HUES64 (cell line): ENCODE results near the gene STX5.
A peak's percentile ranks its signal among the peaks of the same experiment; 100 is the strongest.

Source experiments
- H3K27ac ChIP-seq: 2 replicates; pipeline ENCODE4 v1.7.0; 2013; ENCODE audit warnings: low read depth, low read length, inconsistent platforms
- H3K27me3 ChIP-seq: 2 replicates; pipeline ENCODE4 v1.6.1; 2013; ENCODE audit warnings: mild to moderate bottlenecking, low read length; ENCODE audit not compliant: insufficient read depth
- H3K36me3 ChIP-seq: 2 replicates; pipeline ENCODE4 v1.6.1; 2013; ENCODE audit warnings: mild to moderate bottlenecking, low read length; ENCODE audit not compliant: insufficient read depth
- H3K4me1 ChIP-seq: 2 replicates; pipeline ENCODE4 v1.6.1; 2013; ENCODE audit warnings: mild to moderate bottlenecking, low read length, moderate library complexity; ENCODE audit not compliant: insufficient read depth
- H3K4me3 ChIP-seq: 2 replicates; pipeline ENCODE4 v1.5.1; 2013; ENCODE audit warnings: mild to moderate bottlenecking, low read length, moderate library complexity
- H3K9ac ChIP-seq: 2 replicates; pipeline ENCODE4 v1.6.1; 2013; ENCODE audit warnings: mild to moderate bottlenecking, low read depth, low read length
- H3K9me3 ChIP-seq: 2 replicates; pipeline ENCODE4 v1.6.1; 2013; ENCODE audit warnings: low read depth, low read length; ENCODE audit not compliant: insufficient read depth
- WGBS: fragments of 150-250, 120-280 bp; methylation state at CpG from one replicate; pipeline ENCODE4 v1.1.7; 2013; ENCODE audit warnings: missing lambda C conversion rate; 5-methylcytosine and 5-hydroxymethylcytosine counted together

Gene STX5

DNA sequence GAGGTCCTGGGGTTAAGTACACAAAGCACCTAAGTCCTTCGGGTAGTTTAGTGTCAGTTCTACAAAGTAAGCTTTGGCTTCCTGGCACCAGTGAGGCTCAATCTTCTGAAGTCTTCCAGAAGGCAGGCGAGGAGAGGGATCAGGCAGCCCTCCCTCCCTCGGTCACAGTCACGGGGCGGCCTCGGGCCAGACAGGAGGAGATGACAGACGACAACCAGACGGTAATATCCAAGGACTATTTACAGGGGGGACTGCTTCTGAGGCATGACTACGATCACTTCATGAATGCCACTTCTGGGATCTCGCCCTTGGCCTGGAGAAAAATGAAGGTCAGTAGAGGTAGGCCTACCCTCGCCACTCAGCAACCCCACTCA lies 39.7 kb downstream of the STX5 start:
- Histone ChIP-seq H3K9ac (peak overlapping the region; percentile 3; the same call in 1 of the 2 replicates), H3K4me3 (peak overlapping the region; percentile 97), H3K27ac (peak overlapping the region; percentile 61; the same call in 1 of the 2 replicates), H3K9me3 (no peaks in the 10 kb centered on the region), H3K36me3 (peaks cover 72% of the 10 kb centered on the region), H3K27me3 (no peaks in the 10 kb centered on the region), H3K4me1 (peaks cover 2% of the 10 kb centered on the region; the same call in 1 of the 2 replicates)
- WGBS = 54% methylated on average over 11 of the region's 11 CpGs

DNA sequence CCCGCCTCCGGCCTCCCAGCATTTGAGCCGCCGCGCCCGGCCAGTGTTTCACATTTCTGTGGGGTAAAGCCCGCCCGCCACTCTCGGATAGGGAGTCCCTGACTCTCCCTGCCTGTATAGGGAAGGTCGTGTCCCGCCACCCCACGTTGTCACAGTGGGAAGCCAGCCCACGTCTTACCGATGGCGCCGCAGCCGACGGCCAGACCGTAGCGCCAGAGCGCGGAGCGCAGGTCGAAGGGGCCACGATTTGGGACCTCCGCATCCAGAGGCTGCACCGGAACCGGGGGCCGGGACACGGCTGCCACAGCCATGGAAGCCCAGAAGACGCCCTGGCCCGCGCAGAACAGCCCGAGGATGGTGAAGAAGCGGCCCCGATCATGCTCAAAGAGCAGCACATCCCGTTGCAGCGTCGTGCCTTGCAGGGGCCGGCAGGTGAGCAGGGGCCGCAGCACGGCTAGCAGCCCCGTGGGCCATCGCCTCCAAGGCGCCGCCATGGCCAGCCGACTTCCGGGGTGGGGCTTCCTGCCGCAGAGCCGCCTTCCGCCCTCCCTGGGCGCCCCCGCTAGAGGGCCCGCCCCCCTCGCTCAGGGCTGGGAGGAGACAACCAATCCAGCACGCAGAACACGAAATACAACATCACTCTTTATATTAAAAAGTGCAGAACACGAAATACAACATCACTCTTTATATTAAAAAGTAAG lies 40.2 kb downstream of the STX5 start, which contains the start of gene TMEM223:
TSS of gene TMEM223 (minus strand) at position 506 of the 701 bp plus-strand sequence. CDS start at position 494, 12 bp downstream.
- Histone ChIP-seq H3K9me3 (no peaks in the 10 kb centered on the region), H3K36me3 (peaks cover 66% of the 10 kb centered on the region), H3K27me3 (no peaks in the 10 kb centered on the region), H3K27ac (peak within 1 kb of the TSS; percentile 86), H3K4me1 (peaks cover 2% of the 10 kb centered on the region; the same call in 1 of the 2 replicates), H3K9ac (peak within 1 kb of the TSS; percentile 97), H3K4me3 (peak within 1 kb of the TSS; percentile 97)
- 1% methylated on average over 57 of the region's 58 CpGs for WGBS

DNA sequence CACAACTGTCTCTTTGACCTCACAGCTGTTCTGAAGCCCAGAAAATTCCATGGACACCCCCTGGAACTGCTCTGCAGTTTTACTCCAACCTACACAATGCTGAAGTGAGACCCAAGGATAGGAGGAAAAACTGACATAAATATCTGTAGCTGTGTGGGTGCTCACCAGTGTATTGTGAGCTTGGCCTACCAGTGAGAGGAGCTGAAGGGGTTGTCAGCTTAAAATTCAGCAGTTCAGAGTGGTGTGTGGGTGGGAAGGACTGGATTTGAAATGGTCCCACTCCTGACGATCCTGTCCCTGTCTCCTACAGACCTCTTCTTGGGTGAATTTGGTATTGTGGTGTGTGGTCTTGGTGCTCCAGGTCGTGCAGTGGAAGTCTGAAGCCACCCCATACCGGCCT lies 42.3 kb downstream of the STX5 start:
- Histone ChIP-seq H3K36me3 (peaks cover 56% of the 10 kb centered on the region), H3K27ac (no peak overlapping the region), H3K4me3 (no peak overlapping the region), H3K4me1 (peaks cover 2% of the 10 kb centered on the region; the same call in 1 of the 2 replicates), H3K27me3 (no peaks in the 10 kb centered on the region), H3K9me3 (no peaks in the 10 kb centered on the region), H3K9ac (no peak overlapping the region)
- WGBS = 94% methylated on average over 3 of the region's 3 CpGs

DNA sequence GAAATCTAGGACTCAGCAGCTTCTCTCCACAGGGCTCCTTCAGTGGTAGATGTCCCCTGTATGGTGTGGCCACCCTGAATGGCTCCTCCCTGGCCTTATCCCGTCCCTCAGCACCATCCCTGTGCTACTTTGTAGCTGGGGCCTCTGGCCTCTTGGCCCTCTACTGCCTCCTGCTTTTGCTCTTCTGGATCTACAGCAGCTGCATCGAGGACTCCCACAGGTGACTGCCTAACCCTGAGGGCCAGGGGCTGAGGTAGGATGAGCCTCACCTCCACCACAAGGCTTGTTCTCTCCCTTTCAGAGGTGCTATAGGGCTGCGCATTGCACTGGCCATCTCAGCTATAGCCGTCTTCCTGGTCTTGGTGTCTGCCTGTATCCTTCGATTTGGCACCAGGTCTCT lies 42.9 kb downstream of the STX5 start:
- Histone ChIP-seq H3K4me3 (peak overlapping the region; percentile 84; the same call in 1 of the 2 replicates), H3K4me1 (peaks cover 2% of the 10 kb centered on the region; the same call in 1 of the 2 replicates), H3K9ac (no peak overlapping the region), H3K36me3 (peaks cover 52% of the 10 kb centered on the region), H3K27ac (peak overlapping the region; percentile 28; the same call in 1 of the 2 replicates), H3K27me3 (no peaks in the 10 kb centered on the region), H3K9me3 (no peaks in the 10 kb centered on the region)
- 90% methylated on average over 5 of the region's 5 CpGs for WGBS

DNA sequence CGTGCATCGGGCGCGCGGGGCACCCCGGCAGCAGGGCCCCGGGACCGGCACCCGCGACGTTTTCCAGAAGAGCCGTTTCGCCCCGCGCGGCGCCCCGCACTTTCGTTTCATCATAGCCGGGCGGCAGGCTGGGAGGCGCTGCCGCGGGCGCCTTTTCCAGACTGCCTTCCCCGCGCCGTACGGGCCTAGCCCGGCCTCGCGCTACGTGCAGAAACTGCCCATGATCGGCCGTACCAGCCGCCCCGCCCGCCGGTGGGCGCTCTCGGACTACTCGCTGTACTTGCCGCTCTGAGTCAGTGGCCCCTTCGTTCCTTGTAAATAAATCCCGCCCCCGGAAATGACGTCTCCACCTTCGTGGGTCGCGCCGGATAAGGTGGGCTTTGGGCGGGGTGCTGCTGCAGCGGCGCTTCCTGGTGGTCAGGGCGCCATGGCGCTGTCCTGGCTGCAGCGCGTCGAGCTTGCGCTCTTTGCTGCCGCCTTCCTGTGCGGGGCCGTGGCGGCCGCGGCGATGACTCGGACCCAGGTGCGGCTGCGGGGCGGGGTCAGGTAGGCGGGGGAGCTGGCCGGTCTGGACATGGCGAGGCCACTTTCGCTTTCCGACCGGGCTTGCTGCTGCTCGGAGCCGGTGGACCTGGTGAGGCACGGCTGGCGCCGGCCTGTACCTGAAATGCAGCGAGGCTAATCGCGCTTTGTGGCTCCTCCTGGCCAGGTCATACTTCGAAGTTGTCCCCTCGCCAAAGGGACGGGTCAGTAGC lies 44.7 kb downstream of the STX5 start, which contains the start of gene TMEM179B:
TSS of gene TMEM179B (plus strand) at position 398 of the 755 bp plus-strand sequence. CDS start at position 428, 30 bp downstream.
- WGBS = under 1% methylated on average over 88 of the region's 88 CpGs
- Histone ChIP-seq H3K27me3 (no peaks in the 10 kb centered on the region), H3K36me3 (peaks cover 50% of the 10 kb centered on the region), H3K4me1 (peaks cover 2% of the 10 kb centered on the region; the same call in 1 of the 2 replicates), H3K27ac (peak within 1 kb of the TSS; percentile 95), H3K9me3 (no peaks in the 10 kb centered on the region), H3K4me3 (peak within 1 kb of the TSS; percentile 84), H3K9ac (peak within 1 kb of the TSS; percentile 92)

DNA sequence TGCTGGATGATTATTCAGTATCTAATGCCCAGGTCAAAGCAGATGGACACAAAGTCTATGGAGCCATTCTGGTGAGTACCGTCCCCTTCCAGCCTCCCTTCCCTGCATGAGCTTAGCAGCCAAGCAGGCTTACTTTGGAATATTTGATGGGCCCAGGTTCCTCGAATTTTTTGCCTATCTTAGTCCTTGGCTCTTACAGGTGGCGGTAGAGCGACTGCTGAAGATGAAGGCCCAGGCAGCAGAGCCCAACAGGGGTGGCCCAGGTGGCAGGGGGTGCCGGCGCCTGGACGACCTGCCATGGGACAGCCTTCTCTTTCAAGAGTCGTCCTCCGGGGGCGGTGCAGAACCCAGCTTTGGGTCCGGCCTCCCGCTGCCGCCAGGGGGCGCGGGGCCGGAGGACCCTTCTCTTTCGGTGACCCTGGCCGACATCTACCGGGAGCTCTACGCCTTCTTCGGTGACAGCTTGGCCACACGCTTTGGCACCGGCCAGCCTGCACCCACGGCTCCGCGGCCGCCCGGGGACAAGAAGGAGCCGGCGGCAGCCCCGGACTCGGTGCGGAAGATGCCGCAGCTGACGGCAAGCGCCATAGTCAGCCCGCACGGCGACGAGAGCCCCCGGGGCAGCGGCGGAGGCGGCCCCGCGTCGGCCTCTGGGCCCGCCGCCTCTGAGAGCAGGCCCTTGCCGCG lies 45.4 kb downstream of the STX5 start:
- H3K9me3 ChIP-seq = no peaks in the 10 kb centered on the region
- WGBS = 4% methylated on average over 51 of the region's 51 CpGs

DNA sequence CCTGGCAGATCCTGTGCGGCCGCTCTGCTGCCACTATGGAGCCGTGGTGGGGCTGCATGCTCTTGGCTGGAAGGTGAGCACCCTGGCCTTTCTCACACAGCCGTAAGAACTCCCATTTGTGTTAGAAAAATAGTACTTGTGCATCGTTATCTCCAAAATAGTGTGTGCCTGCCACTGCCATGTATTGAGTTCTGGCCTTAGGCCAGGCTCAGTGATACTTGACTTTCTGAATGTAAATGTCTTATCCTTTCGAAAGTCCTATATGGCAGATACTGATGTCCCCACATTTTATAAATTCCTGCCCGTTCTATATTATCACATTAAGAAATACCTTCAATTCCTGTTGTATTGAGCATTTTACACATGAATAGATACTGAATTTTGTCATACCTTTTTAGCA lies 49.1 kb downstream of the STX5 start:
- Histone ChIP-seq H3K9me3 (no peaks in the 10 kb centered on the region), H3K4me3 (no peak overlapping the region), H3K36me3 (peaks cover 50% of the 10 kb centered on the region), H3K4me1 (no peaks in the 10 kb centered on the region; the same call in 1 of the 2 replicates), H3K27ac (no peak overlapping the region), H3K27me3 (no peaks in the 10 kb centered on the region), H3K9ac (no peak overlapping the region)
- WGBS = 99% methylated on average over 7 of the region's 7 CpGs

More for the DNA sequence above, 45.4 kb downstream of the STX5 start:
- peak overlapping the region; percentile 95; the same call in 1 of the 2 replicates for H3K27ac ChIP-seq
- H3K9ac ChIP-seq = peak overlapping the region; percentile 92
- H3K4me3 ChIP-seq = peak overlapping the region; percentile 84
- no peaks in the 10 kb centered on the region for H3K27me3 ChIP-seq
- H3K4me1 ChIP-seq = no peaks in the 10 kb centered on the region; the same call in 1 of the 2 replicates
- H3K36me3 ChIP-seq = peaks cover 54% of the 10 kb centered on the region

DNA sequence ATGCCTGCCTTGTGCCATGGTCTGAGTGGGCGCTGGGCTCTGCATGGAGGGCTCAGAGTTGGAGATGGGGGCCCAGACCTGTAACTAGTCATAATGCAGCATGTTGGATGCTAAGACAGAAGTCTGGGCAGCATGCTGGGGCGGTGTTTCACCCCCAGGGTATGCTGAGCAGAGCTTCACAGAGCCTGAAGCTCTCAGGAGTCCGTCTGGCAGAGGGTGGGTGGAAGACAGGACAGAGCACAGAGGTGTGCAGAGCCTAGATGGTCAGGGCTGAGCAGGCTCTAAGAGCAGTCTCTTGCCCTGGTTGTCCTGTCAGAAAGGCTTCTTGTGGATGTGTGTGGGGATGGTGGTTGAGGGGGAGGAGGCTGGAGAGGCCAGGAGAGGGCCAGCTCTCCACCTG lies 53.4 kb downstream of the STX5 start:
- no peak overlapping the region for H3K4me3 ChIP-seq
- no peak overlapping the region for H3K27ac ChIP-seq
- H3K27me3 ChIP-seq = no peaks in the 10 kb centered on the region
- H3K9ac ChIP-seq = no peak overlapping the region
- no peaks in the 10 kb centered on the region for H3K4me1 ChIP-seq
- 89% methylated on average over 3 of the region's 3 CpGs for WGBS
- no peaks in the 10 kb centered on the region for H3K9me3 ChIP-seq
- peaks cover 56% of the 10 kb centered on the region for H3K36me3 ChIP-seq

DNA sequence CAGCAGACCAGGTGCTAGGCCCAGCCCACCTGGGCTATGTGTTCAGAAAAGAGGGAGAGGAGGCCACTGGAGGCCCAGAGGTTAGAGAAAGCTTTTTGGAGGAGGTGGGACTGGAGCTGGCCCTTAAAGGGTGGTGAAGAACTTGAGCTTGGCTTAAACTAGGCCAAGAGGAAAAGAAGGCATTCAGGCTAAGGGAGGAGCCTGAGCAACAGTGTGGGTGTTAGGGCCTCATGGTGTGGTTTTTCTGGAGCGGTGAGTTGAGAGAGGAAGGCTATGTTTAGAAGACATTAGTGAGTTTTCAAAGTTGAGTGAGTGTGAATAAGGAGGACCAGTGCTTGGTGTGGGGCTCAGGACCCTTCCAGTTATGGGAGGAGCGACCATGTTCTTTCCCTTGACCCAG lies 54.5 kb downstream of the STX5 start:
- Histone ChIP-seq H3K27me3 (no peaks in the 10 kb centered on the region), H3K4me3 (no peak overlapping the region), H3K9ac (no peak overlapping the region), H3K27ac (no peak overlapping the region), H3K36me3 (peaks cover 49% of the 10 kb centered on the region), H3K4me1 (no peaks in the 10 kb centered on the region), H3K9me3 (no peaks in the 10 kb centered on the region)
- 93% methylated on average over 2 of the region's 2 CpGs for WGBS

DNA sequence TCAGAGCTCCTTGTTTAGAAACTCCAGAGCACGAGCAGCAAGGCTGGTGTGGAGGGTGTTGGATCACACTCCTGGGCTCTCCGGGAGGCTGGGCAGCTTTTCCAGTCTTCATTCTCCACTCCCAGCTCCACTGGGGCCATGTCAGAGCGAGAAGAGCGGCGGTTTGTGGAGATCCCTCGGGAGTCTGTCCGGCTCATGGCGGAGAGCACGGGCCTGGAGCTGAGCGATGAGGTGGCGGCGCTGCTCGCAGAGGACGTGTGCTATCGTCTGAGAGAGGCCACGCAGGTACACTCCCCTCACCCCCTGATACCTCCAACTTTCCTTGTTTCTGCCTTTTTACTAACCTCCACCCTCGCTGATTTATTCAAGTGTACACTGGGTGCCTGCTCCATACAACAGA lies 56.2 kb downstream of the STX5 start:
- 97% methylated on average over 17 of the region's 17 CpGs for WGBS
- H3K9me3 ChIP-seq = no peaks in the 10 kb centered on the region
- no peaks in the 10 kb centered on the region for H3K27me3 ChIP-seq
- no peak overlapping the region for H3K4me3 ChIP-seq
- peaks cover 40% of the 10 kb centered on the region for H3K36me3 ChIP-seq
- H3K9ac ChIP-seq = no peak overlapping the region
- no peak overlapping the region for H3K27ac ChIP-seq
- peaks cover 2% of the 10 kb centered on the region; the same call in 1 of the 2 replicates for H3K4me1 ChIP-seq
